GM18526 (cell line): ENCODE measurements around the gene FLT3LG.

Experiments
- POLR2A ChIP-seq: IDR thresholded peaks from 3 replicates; pipeline ENCODE4 v1.6.1; 2011; ENCODE audit not compliant: insufficient read length; ENCODE audit errors: extremely low read depth

FLT3LG gene

DNA sequence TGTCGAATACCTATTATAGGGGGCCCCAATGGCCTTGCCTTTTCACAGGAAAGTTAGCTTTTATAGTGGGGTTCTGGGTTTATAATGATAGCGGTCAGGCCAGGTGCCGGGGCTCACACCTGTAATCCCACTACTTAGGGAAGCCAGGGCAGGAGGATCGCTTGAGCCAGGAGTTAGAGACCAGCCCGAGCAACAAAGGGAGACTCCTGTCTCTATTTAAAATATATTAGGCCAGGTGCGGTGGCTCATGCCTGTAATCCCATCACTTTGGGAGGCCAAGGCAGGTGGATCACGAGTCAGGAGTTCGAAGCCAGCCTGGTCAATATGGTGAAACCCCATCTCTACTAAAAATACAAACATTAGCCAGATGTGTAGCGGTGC lies 29.6 kb downstream of the FLT3LG start:
- TF ChIP-seq POLR2A, result no peak

GRCh38 chr19:49506575-49507105 lies 32.6 kb downstream of the FLT3LG start:
- TF ChIP-seq POLR2A, result no peak

DNA sequence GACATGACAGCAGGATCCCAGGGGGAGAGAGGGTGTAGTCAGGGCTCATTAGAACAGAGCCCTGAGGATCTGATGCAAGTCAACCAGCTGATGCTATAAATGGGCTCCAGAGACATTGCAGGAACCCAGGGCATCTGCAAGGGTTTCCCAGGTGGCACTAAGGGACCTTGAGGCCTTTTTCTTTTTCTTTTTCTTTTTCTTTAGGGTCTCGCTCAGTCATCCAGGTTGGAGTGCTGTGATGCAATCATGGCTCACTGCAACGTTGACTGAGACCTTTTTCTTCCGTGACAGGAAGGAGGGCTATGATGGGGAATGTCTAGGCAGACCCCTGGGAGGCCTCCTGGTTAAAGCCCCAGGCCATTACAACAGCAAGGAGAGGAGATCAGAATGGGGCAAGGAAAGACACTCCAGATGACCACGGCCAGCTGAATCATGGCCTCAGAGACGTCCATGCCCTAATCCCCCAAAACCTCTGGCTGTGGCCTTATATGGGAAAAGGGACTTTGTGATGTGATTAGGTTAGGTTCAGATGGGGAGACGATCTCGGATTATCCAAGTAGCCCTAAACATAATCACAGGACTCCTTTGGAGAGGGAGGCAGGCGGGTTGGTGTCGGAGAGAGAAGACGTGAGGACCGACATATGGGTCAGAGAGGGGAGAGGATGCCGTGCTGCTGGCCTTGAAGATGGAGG lies 33.9 kb downstream of the FLT3LG start:
- TF ChIP-seq POLR2A, result no peak

- TF ChIP-seq POLR2A, result no peak
These were observed 39.1 kb downstream of the FLT3LG start for GRCh38 chr19:49512970-49513745.

DNA sequence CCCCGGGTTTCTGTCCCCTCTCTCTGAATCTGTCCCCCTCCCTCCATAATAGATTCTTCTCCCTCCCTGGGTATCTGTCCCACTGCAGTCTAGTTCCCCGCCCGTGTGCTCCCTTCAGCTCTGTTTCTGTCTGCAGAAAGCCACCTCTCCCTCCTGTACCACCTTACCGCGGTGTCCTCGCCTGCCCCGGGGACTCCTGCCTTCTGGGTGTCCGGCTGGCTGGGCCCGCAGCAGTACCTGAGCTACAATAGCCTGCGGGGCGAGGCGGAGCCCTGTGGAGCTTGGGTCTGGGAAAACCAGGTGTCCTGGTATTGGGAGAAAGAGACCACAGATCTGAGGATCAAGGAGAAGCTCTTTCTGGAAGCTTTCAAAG lies 39.7 kb downstream of the FLT3LG start:
- no peak for TF ChIP-seq POLR2A

- no peak for TF ChIP-seq POLR2A
These were observed 40.1 kb downstream of the FLT3LG start for GRCh38 chr19:49514151-49514550.

GRCh38 chr19:49515767-49516166 lies 41.8 kb downstream of the FLT3LG start:
- TF ChIP-seq POLR2A, result no peak

DNA sequence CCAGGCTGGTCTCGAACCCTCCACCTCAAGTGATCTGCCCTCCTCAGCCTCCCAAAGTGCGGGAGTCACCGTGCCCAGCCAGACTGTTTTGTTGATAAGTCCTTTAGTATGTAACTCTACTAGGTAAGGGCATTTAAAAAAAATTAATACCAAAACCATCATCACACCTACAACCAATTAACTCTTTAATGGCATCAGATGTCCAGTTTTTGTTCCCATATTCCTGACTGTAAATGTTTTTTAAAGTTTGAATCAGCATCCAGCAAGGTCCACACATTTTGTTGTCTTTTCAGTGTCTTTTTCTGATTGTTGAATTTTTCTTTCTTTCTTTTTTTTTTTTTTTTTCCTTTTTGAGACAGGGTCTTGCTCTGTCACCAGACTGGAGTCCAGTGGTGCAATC lies 44.0 kb downstream of the FLT3LG start:
- TF ChIP-seq POLR2A, result no peak

DNA sequence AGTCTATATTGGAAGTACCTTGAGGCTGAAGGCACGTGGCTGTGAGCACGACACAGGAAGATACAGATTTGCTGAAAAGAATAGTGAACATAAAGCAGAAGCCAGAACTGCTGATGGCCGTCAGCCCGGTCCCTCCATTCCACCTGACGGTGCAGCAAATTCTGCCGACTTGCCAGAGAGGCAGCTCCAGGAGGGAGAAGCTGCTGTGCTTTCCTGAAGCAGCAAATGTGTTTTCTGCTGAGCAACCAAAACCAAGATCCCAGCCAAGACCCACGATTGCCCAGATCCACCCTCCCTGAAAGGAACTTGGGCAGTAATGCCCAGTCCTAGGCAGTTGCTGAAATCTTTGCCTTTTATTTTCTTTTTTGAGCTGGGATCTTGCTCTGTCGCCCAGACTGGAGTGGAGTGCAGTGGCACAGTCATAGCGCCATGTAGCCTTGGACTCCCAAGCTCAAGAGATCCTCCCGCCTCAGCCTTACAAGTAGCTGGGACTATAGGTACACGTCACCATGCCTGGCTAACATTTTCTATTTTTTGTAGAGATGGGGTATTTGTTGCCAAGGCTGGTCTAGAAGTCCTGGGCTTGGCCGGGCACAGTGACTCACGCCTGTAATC lies 46.8 kb downstream of the FLT3LG start:
- TF ChIP-seq POLR2A, result no peak

- TF ChIP-seq POLR2A, result no peak
These were observed 50.9 kb downstream of the FLT3LG start for GRCh38 chr19:49524812-49525455.

- TF ChIP-seq POLR2A, result no peak
These were observed 54.3 kb downstream of the FLT3LG start for GRCh38 chr19:49528211-49528771.

GRCh38 chr19:49530708-49531107 lies 56.7 kb downstream of the FLT3LG start:
- no peak for TF ChIP-seq POLR2A

- no peak for TF ChIP-seq POLR2A
These were observed 59.8 kb downstream of the FLT3LG start for GRCh38 chr19:49533551-49534488.
